Upper lobe of left lung (tissue), 6 donors: ENCODE results near the gene FOXC2. TPM values are rescaled to one million over a fixed set of nuclear protein-coding genes. Genes with fewer than 3 reads are reported as not detected.

Experiments used
- ATAC-seq, 2 donors: fragments of 200-7000 bp; cut with Tn5 transposase; one replicate each; pipeline ENCODE4 v1.9.1; 2022; ENCODE audit warnings: mild to moderate bottlenecking in 2 of 2, moderate library complexity in 2 of 2; ENCODE audit not compliant: low FRiP score in 2 of 2
- DNase-seq, 2 donors: peaks; one replicate each; pipeline ENCODE4 v3.0.0-alpha.2; 2019 to 2020
- H3K27ac ChIP-seq, 4 donors: fragments of 200-600 bp; sonication (generic); one replicate each; pipeline ENCODE4 v1.5.1; 2016 to 2019
- H3K27me3 ChIP-seq, 4 donors: fragments of 200-600 bp; sonication (generic); one replicate each; pipeline ENCODE4 v1.5.1; 2017 to 2019
- H3K36me3 ChIP-seq, 4 donors: fragments of 200-600 bp; sonication (generic); one replicate each; pipeline ENCODE4 v1.5.1; 2016 to 2019
- H3K4me1 ChIP-seq, 4 donors: fragments of 200-600 bp; sonication (generic); one replicate each; pipeline ENCODE4 v1.5.1; 2018 to 2019
- H3K4me3 ChIP-seq, 4 donors: fragments of 200-600 bp; sonication (generic); one replicate each; pipeline ENCODE4 v1.5.1; 2017 to 2019; ENCODE audit warnings: mild to moderate bottlenecking in 2 of 4, moderate library complexity in 1 of 4
- H3K9me3 ChIP-seq, 4 donors: fragments of 200-600 bp; sonication (generic); one replicate each; pipeline ENCODE4 v1.5.1; 2018 to 2019
- EP300 ChIP-seq, 4 donors: sonication (generic); formaldehyde crosslinking; IDR thresholded peaks; one replicate each; pipeline ENCODE4 v1.5.1; 2017; ENCODE audit warnings: antibody characterized with exemption in 4 of 4, control low read depth in 2 of 4
- POLR2A ChIP-seq, 4 donors: fragments of 450-650 bp; IDR thresholded peaks; one replicate each; pipeline ENCODE4 v1.5.1; 2016 to 2017; ENCODE audit warnings: antibody characterized with exemption in 4 of 4, mild to moderate bottlenecking in 2 of 4
- POLR2AphosphoS5 ChIP-seq, 2 donors: sonication (generic); formaldehyde crosslinking; IDR thresholded peaks; one replicate each; pipeline ENCODE4 v1.5.1; 2017; ENCODE audit warnings: antibody characterized with exemption in 2 of 2
- WGBS, 2 donors: methylation state at CpG; one replicate each; pipeline ENCODE4 v1.1.5; 2017 to 2018; 5-methylcytosine and 5-hydroxymethylcytosine counted together
- total RNA-seq, 6 donors: library from RNA; depleted of rRNA in 4 of 6; stranded (reverse); fragments of >200 nt in 4 of 6; gene quantifications; one replicate each; pipeline versions ENCODE4 v1.1.0 to v1.2.1, GENCODE V29; 2016 to 2021
- TF ChIP-seq, protein P1 (sequence below), 6 experiments: fragments of 450-650 bp in 4 of 6; fragments of 200-600 bp in 2 of 6; sonication (generic) in 2 of 6; IDR thresholded peaks; one replicate each; pipeline ENCODE4 v1.5.1; 2016 to 2019; ENCODE audit warnings: antibody characterized with exemption in 6 of 6
- donor health status: DM: no; HTN: no; CAD: no; lungs with moderate emphysema.
- donor health status: DM: no; HTN: yes; CAD: no; lungs with severe emphysema.

FOXC2 gene
- total RNA-seq, 6 donors from 2014 or later, result 0.39 to 1.9 (median 0.56) TPM; not detected in 2

DNA sequence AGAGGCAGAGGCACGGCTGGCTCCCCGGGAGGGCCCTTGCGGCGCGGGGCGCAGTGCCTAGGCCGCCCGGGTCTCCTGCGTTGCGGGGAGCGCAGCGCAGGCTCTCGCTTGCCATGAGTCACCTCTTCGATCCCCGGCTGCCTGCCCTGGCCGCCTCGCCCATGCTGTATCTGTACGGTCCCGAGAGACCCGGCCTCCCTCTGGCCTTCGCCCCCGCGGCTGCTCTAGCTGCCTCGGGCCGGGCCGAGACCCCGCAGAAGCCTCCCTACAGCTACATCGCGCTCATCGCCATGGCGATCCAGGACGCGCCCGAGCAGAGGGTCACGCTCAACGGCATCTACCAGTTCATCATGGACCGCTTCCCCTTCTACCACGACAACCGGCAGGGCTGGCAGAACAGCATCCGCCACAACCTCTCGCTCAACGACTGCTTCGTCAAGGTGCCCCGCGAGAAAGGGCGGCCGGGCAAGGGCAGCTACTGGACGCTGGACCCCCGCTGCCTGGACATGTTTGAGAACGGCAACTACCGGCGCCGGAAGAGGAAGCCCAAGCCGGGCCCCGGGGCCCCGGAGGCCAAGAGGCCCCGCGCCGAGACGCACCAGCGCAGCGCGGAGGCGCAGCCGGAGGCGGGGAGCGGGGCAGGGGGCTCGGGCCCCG lies 12.1 kb downstream of the FOXC2 start:
- Histone ChIP-seq H3K9me3 (no peaks in the 10 kb centered on the region), H3K4me1 (peaks cover 16 to 41% (median 33%) of the 10 kb centered on the region in 4 donors), H3K27me3 (peaks cover 0 to 39% (median 13%) of the 10 kb centered on the region in 4 donors), H3K4me3 (peak overlapping the region in 3 of 4 donors; percentile 12 to 42 (median 36)), H3K27ac (peak overlapping the region; percentile 45 to 77 (median 63)), H3K36me3 (no peaks in the 10 kb centered on the region)
- TF ChIP-seq, protein P1, sequence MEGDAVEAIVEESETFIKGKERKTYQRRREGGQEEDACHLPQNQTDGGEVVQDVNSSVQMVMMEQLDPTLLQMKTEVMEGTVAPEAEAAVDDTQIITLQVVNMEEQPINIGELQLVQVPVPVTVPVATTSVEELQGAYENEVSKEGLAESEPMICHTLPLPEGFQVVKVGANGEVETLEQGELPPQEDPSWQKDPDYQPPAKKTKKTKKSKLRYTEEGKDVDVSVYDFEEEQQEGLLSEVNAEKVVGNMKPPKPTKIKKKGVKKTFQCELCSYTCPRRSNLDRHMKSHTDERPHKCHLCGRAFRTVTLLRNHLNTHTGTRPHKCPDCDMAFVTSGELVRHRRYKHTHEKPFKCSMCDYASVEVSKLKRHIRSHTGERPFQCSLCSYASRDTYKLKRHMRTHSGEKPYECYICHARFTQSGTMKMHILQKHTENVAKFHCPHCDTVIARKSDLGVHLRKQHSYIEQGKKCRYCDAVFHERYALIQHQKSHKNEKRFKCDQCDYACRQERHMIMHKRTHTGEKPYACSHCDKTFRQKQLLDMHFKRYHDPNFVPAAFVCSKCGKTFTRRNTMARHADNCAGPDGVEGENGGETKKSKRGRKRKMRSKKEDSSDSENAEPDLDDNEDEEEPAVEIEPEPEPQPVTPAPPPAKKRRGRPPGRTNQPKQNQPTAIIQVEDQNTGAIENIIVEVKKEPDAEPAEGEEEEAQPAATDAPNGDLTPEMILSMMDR (IDR thresholded peaks at IDR 0.05), result no peak
- no peak for TF ChIP-seq POLR2AphosphoS5 (IDR thresholded peaks at IDR 0.05)
- TF ChIP-seq POLR2A (IDR thresholded peaks at IDR 0.05), result no peak
- TF ChIP-seq EP300 (IDR thresholded peaks at IDR 0.05), result no peak
- 2 to 9% methylated on average over 19 to 45 of the region's 69 CpGs for WGBS, 2 donors
- DNase-seq, result peak in 1 of 2 donors; percentile 82
- ATAC-seq, result peak in 1 of 2 donors; percentile 13

DNA sequence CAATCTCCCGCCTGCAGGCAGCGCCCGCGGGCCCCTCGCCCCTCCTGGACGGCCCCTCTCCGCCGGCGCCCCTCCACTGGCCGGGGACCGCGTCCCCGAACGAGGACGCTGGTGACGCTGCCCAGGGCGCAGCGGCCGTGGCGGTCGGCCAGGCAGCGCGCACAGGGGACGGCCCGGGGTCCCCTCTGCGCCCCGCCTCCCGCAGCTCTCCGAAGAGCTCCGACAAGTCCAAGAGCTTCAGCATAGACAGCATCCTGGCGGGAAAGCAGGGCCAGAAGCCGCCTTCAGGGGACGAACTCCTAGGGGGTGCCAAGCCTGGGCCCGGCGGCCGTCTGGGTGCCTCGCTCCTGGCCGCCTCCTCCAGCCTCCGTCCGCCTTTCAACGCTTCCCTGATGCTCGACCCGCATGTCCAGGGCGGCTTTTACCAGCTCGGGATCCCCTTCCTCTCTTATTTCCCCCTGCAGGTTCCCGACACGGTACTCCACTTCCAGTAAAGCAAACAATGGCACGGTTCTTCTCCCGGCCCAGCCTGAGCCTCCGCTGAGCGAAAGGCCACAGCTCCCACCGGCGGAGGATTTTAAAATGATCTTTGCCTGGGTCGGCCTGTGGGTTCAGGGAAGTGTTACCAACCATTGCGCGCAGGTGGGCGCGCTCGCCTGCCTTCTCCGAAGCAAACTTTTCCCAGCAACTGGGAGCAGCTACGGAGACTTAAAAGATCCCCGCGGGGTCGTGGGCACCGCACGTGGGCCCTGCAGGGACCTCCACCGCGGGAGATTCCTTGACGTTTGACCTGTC lies 12.8 kb downstream of the FOXC2 start:
- Histone ChIP-seq H3K36me3 (no peaks in the 10 kb centered on the region), H3K27me3 (peaks cover 0 to 39% (median 13%) of the 10 kb centered on the region in 4 donors), H3K27ac (peak overlapping the region; percentile 45 to 77 (median 63)), H3K4me3 (peak overlapping the region in 3 of 4 donors; percentile 12 to 42 (median 36)), H3K9me3 (no peaks in the 10 kb centered on the region), H3K4me1 (peaks cover 16 to 41% (median 33%) of the 10 kb centered on the region in 4 donors)
- ATAC-seq, result no peak
- DNase-seq, result peak in 1 of 2 donors; percentile 71
- TF ChIP-seq, protein P1 (IDR thresholded peaks at IDR 0.05), result no peak
- TF ChIP-seq POLR2AphosphoS5 (IDR thresholded peaks at IDR 0.05) (no peak), POLR2A (IDR thresholded peaks at IDR 0.05) (no peak), EP300 (IDR thresholded peaks at IDR 0.05) (no peak)
- 5 to 15% methylated on average over 21 to 48 of the region's 69 CpGs for WGBS, 2 donors

DNA sequence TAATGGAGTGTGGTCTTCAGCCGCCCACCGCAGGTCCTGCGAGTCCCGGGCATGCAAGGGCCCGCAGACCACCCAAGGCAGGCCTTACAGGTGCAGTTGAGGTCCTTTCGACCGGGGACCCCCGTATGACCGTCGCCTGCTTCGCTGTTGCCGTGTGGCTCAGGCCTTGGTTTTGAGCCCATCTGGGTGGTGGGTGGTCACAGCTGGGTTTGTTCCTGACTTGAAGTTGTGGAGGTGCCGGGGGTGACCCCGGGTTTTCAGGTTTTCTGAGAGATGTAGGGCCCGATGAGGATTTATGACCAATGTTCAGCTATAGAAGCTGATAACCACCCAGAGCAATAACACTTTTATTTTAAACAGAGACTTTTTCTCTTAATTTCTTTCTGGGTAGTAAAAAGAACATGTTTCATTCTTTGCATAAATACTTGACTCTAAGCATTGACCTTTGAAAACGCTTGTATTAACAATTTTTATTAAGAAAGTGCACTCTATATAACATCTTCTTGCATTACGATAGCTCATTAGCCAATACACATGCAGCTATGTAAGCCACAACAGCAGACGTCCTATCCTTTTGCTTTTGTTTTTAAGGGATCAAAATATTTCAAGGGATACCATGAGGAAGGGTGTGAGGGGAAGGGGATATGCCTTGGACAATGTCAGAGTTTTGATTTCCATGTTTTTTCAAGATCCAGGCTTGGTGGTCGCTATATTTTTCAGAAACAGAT lies 13.6 kb downstream of the FOXC2 start:
- no peak overlapping the region for H3K27ac ChIP-seq
- H3K36me3 ChIP-seq, result no peaks in the 10 kb centered on the region
- H3K4me1 ChIP-seq, result peaks cover 16 to 41% (median 33%) of the 10 kb centered on the region in 4 donors
- peaks cover 0 to 39% (median 13%) of the 10 kb centered on the region in 4 donors for H3K27me3 ChIP-seq
- DNase-seq, result no peak
- no peak for TF ChIP-seq EP300 (IDR thresholded peaks at IDR 0.05)
- TF ChIP-seq, protein P1 (IDR thresholded peaks at IDR 0.05), result no peak
- TF ChIP-seq POLR2A (IDR thresholded peaks at IDR 0.05), result no peak
- TF ChIP-seq POLR2AphosphoS5 (IDR thresholded peaks at IDR 0.05), result no peak
- 62 to 70% methylated on average over 10 to 19 of the region's 19 CpGs for WGBS, 2 donors
- ATAC-seq, result no peak
- H3K9me3 ChIP-seq, result no peaks in the 10 kb centered on the region
- H3K4me3 ChIP-seq, result peak overlapping the region in 1 of 4 donors; percentile 42

DNA sequence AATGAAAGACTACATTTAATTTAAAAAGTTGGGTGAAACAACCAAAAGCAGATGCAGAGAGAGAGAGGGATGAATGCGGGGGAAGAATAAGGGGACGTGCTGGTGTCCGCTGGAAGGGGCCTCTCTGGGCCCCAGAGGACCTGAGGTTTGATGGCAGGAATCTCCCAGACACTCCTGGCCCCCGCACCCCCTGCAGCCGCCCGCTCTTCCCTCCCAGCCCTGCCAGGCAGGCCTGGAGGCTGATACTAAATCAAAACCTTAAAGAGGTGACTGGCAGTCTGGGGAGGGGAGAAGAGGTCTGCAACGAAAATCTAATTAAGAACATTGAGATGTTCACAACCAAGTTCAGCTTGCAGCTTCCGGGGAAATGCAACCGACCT lies 14.2 kb downstream of the FOXC2 start:
- Histone ChIP-seq H3K4me1 (peaks cover 16 to 37% (median 29%) of the 10 kb centered on the region in 4 donors), H3K4me3 (no peak overlapping the region), H3K9me3 (no peaks in the 10 kb centered on the region), H3K36me3 (no peaks in the 10 kb centered on the region), H3K27me3 (peaks cover 0 to 33% (median 13%) of the 10 kb centered on the region in 4 donors), H3K27ac (no peak overlapping the region)
- DNase-seq (no peak), ATAC-seq (no peak)
- no peak for TF ChIP-seq POLR2A (IDR thresholded peaks at IDR 0.05)
- no peak for TF ChIP-seq POLR2AphosphoS5 (IDR thresholded peaks at IDR 0.05)
- no peak for TF ChIP-seq EP300 (IDR thresholded peaks at IDR 0.05)
- 81 to 88% methylated on average over 9 of the region's 9 CpGs for WGBS, 2 donors
